Stimulated activated CD4-positive, alpha-beta T cell treated with anti-CD3 and anti-CD28 coated beads, Interleukin-12 subunit alpha, Interleukin-12 subunit beta, amount 100 ng/mL, for 24 hours (primary cell): Measurements from ENCODE around the gene ALDH4A1.
"Not testable (repeated sequence)": the region's sequence is repeated elsewhere in the genome, so short reads cannot be mapped to it uniquely, and the experiment has no call there.

Experiments used
- DNase-seq, 2 experiments: peaks; one replicate each; pipeline ENCODE4 v3.0.0-alpha.2; 2020; ENCODE audit warnings: low read depth in 2 of 2

Gene ALDH4A1

DNA sequence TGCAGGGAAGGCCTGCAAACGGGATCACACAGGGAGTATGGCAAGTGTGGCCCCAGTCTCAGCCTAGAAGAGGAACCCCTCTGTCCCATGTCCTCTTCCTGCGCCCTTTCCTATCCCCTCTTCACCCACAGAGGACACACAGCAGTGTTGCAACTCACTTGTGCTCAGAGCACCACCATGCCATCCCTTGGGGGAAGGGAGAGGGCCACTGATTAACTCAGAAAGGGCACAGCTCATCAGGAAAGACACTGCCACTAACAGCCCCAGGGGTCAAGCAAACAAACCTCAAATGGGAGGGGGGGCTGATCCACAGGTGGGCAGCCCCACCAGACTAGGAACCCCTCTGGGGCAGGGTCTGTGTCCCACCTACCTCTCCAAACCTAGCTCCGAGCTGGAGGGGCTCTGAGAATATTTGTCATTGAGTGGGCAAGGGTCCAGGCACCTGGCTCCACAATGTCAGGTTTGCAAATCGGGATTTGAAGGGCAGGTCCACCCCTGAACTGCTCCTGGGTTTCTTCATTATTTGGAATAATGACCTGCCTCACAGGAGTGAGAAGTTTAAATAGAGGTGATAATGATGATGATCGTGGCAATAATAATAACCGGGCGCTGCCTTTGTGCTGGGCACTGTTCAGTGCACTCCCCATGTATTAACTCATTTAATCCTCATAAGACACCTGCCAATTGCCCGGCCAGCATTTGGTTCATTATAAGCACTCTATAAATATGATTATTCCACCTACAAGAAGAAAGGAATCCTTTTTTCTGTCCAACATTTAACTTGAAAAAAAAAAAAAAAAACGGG lies 1.0 kb downstream of the ALDH4A1 start:
- DNase-seq = no peak

DNA sequence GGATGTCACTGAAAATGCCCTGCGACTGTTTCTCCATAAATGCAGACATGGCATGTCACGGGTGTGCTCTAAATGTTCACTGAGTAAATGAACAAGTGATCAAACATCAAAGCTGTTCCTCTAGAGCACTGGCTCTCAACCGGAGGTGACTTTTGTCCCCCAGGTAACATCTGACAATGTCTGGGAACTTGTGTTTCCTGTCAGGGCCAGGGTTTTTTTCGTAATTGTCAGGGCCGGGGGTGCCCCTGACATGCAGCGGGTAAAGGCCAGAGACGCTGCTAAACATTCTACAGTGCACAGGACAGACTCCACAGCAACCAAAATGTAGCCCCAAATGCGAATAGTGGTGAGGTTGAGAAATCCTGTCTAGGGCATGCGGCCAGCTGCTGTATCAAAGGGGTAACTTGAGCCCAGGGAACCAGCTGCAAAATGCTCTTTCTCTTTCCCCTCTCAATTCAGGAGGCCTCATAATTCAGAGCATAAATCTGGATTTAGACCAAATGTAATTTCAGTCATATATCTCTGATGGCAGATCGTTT lies 2.0 kb downstream of the ALDH4A1 start:
- no peak for DNase-seq

DNA sequence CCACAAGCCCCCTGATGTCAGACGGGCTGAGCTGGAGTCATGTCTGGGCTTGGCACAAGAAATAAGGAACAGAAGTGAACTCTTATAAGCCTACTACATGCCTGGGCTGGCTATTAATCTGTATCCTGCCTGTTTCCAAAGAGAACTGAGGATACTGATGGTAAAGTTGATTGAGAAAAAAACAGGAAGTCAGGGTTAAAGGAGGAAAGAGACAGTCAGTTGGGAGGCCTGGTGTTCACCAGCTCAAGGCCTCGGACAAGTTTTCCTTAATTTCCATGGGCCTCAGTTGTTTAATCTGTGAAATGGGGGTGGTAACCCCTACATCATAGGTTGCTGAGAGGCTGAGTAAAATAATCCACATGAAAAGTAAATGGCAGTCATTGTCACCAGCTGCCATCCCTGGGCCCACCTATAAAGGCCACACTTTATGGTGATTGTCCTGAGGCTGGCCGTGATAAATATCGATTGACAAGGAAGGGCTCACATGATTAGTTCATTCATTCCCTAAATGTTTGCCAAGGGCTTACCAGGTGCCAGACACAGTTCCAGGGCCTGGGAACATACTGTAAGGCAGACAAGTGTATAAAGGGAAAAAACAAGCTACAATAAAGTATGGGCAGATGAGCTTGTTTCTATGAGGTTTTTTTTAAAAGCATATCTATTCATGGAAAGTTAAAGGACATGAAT lies 2.8 kb downstream of the ALDH4A1 start:
- DNase-seq = no peak

DNA sequence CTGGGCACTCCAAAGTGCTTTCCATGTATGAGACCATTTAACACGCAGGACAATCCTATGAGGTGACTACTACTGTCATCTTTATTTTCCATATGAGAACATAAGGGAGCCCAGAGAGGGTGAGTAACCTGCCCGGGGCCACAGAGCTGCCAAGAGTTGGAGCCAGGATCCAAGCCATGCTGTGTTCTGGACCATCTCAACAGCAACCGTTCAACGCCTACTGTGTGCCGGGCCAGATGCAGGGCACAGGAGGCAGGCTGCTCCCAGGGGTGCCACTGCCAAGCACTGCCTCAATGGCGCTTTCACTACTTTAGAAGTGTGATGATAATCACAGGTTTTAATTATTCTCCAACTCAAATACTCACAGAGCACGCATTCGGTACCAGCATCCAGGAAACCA lies 3.8 kb downstream of the ALDH4A1 start:
- no peak for DNase-seq

DNA sequence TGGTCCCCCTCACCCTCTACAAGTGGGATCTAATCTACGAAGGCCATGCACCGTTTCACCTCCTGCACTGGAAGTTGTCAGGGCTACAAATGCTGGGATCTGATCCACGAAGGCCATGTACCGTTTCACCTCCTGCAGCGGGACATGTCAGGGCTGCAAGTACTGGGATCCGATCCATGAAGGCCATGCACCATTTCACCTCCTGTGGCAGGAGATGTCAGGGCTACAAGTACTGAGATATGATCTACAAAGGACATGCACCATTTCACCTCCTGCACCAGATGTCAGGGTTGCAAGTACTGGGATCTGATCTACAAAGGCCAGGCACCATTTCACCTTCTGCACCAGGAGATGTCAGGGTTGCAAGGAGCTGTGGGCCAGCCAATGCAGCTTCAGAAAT lies 7.0 kb downstream of the ALDH4A1 start:
- DNase-seq = no peak

DNA sequence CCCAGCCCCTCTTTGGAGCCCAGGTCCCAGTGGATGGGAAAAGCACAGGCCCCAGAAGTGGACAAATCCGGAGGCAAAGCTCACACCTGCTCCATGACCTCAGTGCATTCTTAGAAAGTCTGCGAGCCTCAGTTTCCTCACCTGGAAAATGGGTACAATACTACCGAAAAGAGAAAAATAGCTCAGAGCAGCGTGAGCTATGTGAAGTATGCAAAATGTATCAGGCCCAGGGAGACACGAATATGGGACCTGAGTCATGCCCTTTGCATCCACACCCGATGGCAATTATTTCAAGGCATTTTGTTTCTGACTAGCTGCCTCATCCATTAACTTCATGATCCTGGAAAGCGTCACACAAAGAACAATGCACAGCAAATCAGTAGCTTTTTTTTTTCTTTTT lies 9.2 kb downstream of the ALDH4A1 start:
- DNase-seq = no peak

DNA sequence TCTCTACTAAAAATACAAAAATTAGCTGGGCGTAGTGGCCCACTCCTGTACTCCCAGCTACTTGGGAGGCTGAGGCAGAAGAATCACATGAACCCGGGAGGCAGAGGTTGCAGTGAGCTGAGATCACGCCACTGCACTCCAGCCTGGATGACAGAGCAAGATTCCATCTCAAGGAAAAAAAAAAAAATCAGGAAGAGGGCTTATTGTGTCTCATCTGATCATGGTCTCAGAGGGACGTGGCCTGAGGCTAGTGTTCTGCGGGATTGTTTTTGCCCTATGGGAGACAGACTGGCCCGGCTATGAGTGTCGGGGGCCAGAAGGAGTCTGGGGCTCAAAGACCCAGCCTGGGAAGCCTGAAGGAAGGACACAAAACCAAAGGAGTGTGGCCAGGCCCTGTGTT lies 10.5 kb downstream of the ALDH4A1 start:
- DNase-seq = not testable (repeated sequence)

DNA sequence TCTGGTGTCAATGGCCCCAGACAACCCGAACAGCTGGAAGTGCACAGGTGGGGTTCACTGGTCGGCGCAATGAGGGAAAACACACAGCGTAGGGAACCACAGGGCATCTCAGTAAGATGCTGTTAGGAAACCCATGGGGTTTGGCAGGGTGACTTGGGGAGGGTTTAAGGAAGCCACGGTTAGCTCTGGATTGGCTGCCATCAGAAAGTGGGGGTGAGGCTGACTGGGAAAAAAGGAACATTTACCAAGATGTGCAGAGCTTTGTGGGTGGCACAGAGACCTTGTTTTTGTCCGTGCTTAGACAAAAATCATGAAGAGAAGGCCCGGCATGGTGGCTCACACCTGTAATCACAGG lies 11.0 kb downstream of the ALDH4A1 start:
- DNase-seq = no peak

DNA sequence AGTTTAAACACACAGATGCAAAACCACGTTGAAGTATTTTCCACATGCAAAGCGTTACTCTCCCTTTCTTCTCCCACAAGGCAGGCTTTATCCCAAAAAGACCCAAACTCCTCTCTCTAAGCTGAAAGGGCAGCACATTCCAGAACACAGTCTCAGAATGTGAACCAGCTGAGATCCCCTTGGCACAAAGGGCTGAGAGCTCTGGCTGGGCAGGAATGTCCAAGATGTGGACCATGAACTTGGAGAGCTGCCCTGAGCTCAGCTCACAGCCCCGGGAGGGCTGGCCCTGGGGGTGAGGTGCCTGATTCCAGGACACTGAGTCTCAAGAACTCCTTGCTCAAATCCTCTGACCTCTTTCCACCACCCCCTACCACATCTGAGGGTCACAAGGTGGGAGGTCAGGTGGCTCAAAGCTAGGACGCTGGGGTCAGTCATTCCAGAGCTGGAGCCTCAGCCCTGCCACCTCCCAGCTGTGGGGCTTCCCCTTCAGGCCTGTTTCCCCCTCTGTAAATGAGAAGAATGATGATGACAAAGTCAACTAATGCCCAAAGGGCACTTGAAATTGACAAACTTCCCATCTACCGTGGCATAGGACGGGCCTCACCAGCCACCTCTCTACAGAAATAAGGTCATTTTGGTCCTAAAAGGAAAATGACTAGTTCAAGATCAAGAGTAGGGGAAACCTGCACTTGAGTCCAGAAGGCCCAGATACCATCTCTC lies 11.5 kb downstream of the ALDH4A1 start:
- DNase-seq = no peak

DNA sequence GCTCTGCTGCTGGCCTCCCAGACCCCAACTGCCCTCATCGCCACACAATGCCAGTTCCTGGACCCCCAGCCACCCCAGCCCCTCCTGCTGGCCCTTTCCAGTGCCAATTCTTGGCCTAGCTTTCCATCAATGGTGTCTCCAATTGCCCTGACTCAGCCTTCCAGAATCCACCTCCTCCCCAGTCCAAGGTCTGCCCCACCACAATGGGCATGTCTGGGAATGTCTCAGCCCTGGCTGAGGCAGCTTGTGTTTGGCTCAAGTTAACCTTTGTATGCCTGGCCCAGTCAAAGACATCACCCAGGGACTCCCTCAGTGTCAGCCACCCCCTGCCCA lies 16.4 kb downstream of the ALDH4A1 start:
- DNase-seq = no peak

DNA sequence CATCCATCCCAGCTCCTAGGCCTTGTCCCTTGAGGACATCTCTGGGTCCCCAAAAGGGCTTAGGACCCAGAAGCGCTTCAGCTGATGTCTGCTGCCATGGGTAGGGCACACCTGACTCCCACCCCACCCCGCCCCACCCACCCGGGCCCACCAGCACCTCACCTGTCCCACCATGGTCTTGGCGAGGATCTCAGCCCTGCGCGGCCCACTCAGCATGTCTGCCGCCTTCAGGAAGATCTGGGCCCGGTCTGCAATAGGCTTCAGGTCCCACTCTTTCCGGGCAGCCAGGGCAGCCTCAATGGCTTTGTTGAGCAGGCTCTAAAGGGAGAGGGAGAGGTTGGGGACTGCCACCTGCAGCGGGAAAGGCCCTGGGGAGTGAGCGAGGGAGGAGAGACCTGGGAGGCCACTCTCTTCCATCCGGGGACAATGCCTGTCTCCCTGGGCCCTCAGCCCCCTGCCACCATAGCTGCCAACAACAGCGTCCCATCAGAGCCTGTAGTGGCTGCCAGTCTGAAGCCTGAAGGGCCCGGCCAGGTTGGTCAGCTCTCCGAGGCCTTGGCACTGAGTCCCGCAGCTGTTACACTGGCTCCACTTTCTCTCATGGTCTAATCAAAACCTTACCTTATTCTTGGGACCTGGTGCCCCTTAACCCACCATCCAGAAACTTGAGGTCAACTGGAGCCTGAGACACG lies 16.9 kb downstream of the ALDH4A1 start:
- no peak for DNase-seq

DNA sequence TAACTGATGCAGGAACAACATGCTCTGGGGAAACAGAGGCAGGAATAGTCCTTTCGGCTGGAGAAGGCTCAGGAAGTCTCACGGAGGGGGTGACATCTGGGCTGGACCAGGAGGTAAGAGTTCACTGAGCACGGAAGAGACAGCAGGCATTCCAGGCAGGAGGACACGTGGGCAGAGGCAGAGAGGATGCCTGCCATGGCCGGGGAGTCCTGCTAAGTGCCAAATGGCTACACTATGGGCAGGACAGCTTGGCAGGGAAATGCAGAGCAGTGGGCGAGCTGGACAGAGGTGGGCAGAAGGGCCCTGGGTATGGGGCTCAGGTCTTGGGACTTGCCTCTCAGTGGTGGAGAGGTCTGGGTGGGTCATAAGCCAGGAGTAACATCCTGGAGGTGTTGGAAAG lies 17.6 kb downstream of the ALDH4A1 start:
- no peak for DNase-seq

DNA sequence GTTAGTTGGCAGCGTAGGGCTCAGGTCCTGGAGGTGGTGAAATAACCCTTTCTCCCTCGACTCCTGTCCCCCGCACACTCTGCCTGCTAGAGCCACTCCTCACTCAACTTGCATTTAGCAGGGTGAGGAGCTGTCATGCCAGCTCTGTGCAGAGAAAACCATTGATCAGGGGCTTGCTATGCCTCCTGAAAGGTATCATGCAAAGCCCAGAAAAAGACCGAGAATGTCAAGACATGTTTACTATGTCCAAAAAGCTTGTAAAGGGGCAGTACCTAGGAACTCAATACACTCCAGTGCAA lies 18.0 kb downstream of the ALDH4A1 start:
- no peak for DNase-seq

DNA sequence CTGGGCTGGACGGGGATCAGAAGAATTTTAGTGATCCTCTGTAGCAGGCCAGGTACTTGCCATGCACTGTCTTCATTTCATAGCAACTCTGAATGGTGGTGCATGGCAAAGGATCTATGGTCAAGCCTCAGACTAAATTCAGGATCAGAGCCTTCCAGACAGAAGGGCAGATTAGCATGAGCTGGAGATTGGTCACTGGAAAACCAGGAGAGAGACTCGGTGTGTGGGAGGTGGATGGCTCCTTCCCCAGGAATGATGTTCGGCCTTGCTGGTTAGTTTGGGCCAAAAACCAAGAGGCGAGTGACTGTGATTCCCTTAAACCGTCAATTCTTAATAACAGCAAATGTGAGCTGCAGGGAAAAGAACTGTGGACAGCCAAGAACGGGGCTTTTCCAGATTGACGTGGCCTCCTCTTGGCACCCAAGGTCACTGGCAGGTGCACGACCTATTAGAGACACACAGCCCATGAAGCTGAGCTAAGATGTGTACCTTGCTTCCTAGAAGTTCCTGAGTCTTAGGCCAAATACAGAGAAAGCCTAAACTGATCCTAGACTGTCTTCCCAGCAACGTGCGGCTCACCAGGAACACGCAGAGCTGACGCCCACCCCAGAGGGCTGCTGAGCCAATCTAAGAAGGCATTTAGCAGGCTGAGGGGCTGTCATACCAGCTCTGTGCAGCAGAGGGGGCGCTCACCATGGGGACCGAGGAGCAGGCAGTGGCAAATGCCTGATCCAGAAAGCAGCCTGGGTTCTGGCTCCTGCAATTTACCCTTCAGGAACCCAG lies 18.5 kb downstream of the ALDH4A1 start:
- DNase-seq = peak; percentile 52 to 78

DNA sequence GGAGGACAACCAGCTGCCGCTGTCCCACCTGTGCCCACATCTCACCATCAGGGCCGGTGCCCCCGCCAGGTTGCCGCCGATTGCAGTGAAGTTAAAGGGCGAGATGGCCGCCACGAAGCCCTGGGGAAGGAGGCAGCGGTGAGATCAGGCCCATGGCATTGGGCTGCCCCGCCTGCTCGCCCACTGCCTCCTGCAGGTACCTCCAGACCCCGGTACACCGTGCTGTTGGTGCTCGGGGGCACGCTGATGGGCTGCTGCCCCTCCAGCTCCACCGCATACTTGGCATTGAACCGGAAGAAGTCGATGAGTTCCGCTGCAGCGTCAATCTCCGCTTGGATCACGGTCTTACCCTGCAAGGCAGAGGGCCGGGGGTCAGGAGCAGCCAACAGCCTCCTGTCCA lies 19.3 kb downstream of the ALDH4A1 start:
- DNase-seq = no peak

DNA sequence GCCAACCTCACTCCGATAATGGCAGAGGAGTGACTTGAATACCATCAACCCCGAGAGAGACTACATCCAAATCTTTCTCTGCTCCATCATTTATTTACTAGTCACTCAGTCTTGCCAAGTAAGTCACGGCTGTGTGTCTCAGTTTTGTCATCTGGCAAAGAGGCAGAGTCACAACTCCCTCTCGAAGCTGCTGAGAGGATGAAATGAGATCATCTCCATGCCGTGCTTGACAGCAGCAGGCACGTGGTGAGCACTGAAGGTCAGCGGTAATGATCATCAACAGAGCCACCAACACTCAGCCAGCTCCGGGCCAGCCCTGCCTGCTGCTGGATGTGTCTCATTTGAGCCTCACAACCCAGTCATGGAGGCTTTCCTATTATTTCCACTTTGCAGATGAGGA lies 19.9 kb downstream of the ALDH4A1 start:
- DNase-seq = no peak

DNA sequence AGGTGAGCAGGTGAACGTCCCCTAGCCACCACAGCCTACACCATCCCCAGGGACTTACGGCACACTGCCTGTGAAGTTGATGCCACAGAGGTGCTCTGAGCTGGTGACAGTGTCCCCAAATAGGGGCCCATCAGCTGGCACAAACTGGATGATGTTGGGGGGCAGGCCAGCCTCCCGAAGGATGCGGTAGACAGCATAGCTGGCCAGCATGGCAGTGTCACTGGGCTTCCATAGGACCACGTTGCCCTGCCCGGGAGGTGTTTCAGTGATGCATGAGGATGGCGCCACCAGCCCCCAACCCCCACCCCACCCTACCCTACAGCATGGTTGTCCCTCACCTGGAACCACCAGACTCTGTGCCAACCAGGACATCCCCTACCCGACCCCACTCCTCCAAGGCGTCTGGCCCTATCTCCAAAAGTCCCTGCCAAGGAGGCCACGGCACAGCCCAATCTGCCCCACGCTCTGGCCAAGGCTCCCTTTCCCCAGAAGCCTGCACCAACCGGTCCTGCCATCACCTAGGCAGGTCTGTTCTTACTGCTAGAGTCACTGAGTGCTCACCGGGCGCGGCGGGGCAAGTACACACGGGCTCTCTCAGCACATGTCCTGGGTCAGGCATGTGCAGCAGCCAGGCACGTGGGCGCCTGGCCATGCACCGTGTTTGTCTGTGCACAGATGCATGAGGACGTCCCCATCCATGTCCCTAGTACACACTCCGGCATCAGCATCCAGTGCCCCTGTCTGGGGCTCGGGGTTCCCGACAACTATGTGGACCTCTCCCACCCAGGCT lies 20.5 kb downstream of the ALDH4A1 start:
- DNase-seq = no peak

DNA sequence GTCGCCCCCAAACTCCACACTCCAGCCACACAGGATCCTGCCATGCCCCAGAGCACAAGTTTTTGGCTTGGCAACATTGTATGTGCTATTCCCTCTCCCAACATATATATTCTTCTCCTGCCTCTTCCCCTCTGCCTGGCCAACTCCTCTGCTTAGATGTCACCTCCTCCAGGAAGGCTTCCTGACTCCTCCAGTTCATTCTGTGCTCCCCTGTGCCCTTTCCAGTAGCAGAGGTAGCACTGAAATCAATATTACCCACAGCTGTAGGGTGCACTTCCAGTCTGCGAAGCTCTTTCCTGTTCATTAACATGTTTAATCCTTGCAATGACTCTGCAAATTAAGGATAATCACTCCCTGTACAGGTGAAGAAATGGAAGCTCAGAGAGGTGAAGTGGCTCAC lies 21.2 kb downstream of the ALDH4A1 start:
- DNase-seq = no peak

DNA sequence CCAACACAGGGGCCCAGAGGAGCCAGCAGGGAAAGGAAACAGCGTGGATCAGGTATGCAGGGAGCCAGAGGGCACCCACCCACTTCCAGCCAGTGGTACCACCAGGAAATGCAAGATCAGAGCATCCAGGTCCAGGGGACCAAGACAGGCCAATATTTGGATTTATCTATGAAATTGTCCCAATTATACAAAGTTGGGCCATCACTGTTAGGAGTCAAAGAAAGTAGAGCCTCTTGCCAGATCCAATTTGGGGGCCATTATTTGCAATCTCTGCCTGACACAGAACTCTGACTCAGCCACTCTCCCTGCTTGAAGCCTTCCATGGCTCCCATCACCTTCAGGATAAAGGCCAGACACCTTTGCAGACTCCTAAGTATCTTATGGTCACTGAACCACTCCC lies 21.8 kb downstream of the ALDH4A1 start:
- DNase-seq = no peak

DNA sequence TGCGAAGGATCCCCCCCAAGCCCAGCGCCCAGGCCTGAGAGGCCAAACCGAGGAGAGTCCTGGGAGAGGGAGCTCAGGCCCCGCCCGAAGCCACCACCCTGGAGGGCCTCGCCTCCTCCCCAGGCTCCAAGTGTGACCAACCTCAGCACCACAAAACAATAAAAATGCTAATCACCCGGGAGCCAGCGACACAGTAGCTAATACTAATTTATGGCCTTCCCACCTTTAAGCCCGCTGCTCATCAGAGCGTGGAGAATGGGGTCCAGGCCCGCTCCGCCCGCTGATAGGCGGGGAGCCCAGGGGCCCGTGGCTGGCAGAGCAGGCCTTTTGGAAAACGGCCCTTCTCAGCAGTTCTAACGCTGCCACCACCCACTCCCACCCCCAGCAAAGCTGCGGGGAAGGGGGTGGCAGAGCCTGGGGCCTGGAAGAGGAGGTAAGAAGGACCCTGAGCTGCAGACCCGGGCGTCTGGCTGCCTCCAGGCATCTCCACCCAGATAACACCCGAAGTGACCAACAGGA lies 22.5 kb downstream of the ALDH4A1 start:
- no peak for DNase-seq
